RPMI8226 (cell line): ENCODE measurements around the gene CCDC154.
A peak's percentile ranks its signal among the peaks of the same experiment; 100 is the strongest.

Source experiments
- DNase-seq: peaks from one replicate; pipeline ENCODE4 v3.0.0-alpha.2; 2015

Gene CCDC154

DNA sequence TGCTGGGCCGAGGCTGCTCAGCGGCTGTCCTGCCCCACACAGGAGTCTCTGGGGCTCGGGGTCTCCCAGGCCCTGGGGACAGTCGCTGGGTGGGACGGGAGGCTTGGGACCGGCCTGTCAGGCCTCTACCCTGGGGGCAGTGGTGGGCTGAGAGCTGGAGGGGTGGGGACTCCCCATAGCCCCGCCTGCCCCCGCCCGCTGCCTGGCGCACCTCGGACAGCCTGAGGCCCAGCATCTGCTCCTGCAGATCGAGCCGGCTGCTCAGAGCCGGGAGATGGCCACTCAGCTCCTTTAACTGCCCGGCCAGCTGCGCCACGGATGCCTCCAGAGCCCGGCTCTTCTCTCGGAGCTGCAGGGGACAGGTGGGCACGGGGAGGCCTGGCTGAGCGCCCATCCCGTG, 6.8 kb downstream of the CCDC154 start:
- DNase-seq: no peak

DNA sequence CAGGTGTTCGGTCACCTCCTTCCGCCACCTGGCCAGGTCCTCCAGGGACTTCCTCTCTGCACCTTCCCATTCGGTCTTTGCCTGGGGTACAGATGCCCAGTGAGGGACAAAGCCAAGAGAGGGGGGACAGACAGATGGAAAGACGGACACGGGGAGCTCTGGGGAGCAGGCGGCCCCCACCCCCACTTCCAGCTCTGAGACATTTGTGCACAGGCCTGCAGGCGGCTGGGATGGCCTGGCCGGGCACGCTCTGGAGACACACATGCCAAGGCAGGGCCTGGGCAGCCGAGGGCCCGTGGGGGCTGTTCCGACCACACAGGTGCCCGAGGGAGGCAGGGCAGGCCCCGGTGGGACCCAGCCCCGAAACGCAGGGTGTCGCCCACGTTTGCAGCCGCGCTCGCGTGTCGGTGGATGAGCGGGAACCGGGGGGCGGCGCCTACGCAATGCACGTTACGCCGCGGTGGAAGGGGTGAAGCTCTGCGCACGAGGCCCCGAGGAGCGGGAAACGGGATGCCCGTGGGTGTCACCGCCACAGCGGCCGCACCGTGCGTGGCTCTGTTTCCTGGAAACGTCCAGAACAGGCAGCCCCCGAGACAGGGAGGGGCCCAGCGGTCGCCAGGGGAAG, 7.5 kb downstream of the CCDC154 start:
- no peak for DNase-seq

DNA sequence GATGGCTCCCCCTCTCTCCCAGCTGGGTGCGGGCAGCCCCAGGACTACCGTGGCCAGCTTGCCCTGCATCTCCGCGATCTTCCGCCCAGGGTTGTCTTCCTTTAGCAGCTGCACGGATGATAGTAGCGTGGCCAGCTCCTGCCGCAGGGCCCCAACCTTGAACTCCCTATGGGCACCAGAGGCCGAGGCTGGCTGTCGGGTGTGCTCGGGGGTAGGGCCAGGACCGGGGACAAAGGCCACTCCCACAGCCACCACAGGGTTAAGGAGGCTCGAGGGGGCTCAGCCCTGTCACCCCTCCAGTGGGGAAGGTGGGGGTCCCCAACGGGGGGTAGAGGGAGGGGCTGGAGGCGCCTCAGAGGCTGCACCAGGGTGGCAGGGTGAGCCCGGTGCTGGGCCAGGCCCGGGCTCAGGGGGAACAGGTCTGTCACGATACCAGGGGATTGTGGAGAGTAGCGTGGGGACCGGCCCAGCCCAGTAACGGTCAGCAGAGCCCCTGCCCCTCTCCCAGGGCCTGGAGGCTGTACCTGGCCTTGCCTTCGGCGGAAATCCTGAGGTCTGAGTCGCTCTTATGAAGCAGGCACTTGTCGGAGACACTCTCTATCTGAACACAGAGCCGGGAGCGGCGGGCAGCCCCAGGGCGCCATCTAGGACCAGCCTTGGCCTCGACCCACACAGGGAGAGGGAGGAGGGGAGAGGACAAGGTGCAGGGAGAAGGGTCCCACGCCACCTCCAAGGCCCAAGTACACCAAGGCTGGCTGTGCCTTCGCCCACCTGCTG, 8.2 kb downstream of the CCDC154 start:
- peak; percentile 53 for DNase-seq

DNA sequence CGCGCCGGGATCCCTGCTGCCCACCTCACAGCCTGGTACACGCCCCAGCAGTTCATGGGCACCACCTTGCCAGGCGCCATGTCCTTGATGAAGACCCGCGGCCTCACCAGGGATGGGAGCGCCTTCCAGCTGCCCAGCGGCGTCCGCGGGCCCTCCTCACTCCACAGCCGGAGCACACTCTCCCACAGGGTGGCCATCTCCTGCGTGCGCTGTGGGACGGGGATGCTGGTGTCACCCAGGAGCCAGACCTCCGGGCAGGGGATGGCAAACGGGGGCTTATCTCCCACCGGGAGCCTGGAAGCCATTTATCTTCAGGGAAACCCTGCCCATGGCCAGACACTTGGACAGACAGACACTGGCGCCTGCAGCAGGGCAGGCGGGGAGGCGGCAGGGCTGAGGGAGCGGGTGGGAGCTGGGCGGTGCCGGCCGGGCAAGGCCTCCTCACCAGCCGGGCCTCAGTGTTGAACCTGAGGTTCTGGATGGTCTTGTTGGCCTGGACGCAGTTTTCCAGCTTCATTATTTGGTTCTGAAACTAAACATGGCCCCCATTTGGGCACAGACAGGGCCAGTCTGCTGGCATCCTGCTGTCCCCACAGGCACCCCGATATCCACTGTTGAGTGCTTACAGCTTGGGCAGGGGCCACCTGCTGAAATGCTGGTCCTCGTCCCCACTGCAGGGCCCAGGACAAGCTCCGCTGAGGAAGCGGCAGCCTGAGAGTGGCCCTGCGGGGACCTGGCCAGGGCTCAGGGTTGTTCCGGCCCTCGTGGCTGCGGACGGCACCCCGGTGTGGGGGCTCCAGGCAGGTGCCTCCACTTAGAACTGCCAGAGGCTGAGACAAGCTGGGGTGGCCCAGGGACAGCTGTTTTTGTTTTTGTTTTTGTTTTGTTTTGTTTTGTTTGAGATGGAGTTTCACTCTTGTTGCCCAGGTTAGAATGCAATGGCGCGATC, 9.4 kb downstream of the CCDC154 start:
- DNase-seq: no peak

DNA sequence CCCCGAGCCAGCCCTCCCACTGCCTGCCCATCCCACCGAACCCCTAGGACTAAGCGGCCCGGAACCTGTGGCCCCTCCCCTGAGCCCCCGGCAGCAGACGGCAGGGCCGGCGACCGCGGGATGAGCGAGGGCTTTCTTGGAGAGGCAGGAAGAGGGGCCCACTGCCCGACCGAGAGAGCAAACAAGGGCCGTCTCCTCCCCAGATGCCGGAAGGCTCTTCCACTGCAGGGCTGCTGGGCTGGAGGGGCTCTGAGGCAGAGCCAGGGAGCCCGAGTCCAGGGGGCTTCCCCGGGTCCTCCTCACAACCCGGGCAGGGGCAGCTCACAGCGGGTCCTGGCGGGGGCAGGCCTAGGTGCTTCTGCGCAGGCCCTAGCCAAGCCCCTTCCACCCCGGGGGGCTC, 10.6 kb downstream of the CCDC154 start:
- no peak for DNase-seq

DNA sequence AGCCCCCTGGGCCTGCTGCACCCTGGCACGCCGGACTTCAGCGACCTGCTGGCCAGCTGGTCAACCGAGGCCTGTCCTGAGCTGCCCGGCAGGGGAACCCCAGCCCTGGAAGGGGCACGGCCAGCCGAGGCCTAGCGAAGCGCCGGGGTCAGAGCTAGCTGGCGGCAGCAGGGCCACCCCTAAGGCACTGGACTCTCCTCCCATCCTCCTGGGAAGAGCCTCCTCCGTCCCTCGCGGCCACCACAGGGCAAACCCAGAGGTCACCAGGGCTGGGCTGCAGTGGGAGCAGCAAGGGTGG, 11.1 kb downstream of the CCDC154 start:
- DNase-seq: no peak

GRCh38 chr16:1432388-1433262, 11.7 kb downstream of the CCDC154 start:
- no peak for DNase-seq

GRCh38 chr16:1431497-1432270, 12.7 kb downstream of the CCDC154 start:
- DNase-seq: no peak

DNA sequence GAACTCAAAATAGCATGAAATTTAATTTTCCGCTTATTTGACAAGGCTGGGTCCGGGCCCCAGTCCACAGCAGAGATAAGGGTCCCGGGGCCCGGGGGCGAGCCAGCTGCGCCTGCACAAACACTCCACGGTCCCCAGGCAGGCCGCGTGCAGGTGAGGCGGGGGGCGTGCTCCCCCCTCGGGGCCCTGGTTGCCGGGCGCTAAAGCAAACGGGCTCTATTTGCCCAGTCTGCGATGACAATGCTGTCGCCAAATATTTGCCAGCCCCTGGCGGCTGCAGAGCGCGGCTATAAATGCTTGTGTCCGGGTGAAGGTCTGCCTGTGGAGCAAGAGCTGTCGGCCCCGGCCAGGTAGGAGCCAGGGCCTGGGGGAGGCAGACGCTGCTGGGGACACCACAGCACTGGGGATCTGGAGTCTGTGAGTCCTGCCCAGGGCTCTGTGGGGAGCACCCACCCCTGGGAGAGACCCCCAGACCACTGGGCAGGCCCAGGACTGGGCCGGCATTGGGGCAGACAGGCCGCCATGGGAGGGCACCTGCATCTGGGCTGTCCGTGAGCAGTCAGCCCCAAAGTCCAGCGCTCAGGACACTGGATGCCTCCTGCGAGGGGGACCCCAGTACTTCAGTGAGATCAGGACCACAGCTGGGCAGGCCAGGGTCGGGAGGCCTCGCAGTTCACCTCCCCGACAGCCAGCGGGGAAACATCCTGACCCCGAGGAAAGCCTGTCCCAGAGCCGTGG, 13.4 kb downstream of the CCDC154 start, which contains the start of gene PERCC1:
TSS of gene PERCC1 (plus strand) at position 320 of the 738 bp plus-strand sequence. CDS start 1,516 bp downstream, outside the sequence.
- peak; percentile 52 for DNase-seq

- DNase-seq: no peak
Measured at GRCh38 chr16:1430214-1430758, 14.1 kb downstream of the CCDC154 start.

DNA sequence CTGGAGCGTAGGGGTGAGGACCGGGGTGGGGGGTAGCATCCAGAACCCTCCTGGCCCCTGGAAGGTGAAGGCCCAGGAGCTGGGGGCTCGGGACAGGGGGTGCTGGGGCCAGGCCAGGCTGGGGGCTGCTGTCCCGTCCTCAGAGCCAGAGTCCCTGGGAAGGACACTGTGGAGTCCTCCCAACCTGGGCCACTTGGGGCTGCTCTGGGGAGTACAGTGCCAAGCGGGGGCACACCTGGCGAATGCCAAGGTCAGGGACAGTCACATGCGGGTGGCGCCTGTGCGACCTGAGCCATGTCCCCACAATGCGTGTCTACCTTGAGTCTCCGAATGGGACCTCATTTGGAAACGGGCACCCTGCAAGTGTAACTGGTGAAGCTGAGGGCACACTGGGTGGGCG, 14.7 kb downstream of the CCDC154 start:
- no peak for DNase-seq

DNA sequence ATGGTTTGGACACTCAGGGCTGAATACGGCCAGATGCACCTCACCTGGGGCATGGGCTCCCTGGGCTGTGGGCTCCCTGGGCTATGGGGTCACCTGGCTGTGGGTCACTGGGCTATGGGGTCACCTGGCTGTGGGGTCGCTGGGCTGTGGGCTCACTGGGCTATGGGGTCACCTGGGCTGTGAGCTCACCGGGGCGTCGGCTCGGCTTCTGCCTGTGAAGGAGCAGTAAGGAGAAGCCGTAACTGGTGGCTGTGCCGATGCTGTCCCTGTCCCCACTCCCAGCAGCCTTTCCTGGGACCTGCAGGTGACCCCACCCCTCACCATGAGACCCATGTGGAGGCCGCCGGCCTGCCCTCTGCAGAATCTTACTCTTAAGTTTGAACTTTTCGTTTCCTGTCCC, 15.3 kb downstream of the CCDC154 start:
- DNase-seq: no peak

DNA sequence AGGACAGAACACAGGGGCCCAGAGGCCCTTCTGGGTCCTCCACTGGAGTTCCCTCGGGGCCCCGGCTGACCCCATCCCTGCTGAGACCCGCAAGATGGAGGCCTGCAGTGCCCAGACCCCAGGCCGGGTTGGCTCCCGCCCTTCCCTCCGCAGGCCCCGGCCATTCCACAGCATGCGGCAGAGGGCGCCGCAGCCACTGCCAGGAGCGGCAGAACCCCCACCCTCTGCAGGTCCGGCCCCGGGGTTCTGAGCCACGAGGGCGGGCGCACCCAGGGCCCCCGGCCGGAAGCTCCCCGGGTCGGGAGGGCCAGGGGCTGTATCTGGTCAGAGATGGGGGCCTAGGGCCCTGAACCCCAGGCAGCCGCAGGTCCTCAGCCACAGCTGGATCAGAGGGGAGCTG, 15.8 kb downstream of the CCDC154 start:
- peak; percentile 42 for DNase-seq

GRCh38 chr16:1427473-1428461, 16.6 kb downstream of the CCDC154 start:
- DNase-seq: no peak

GRCh38 chr16:1426734-1427471, 17.5 kb downstream of the CCDC154 start:
- DNase-seq: no peak

DNA sequence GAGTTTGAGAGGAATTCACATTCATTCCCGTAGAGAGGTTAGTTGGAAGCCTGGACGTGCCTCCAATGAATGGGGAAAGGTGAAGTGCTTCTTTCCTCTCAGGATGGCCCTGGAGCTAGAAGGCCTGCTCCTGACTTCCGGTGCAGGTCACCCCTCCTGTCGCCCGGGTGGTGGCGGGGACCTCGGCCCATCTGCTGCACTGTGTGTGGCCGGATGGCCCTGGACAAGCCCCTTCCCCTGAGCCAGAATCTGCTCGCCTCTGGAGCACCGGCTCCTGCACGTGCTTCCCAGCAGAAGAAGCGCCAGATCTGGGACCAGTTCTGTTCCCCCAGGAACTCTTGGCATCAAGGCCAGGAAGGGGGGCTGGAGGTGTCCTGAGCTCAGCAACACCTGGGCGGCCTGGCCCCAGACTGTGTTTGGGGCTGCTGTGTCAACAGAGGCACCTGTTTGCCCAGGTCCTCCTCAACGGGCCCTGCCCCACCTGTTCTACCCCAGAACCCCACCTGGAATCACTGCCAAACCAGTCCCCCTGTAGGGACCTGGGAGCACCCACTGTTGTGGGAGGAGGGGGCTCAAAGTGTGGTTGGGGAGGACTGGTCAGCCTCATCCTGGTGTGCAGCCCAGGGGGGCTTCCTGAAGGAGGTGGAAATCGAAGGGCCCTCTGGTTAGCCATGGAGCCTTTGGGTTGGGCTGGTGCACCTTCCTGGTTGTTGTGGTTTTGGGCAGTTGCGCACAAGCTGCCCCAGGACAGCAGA, 18.6 kb downstream of the CCDC154 start:
- no peak for DNase-seq

DNA sequence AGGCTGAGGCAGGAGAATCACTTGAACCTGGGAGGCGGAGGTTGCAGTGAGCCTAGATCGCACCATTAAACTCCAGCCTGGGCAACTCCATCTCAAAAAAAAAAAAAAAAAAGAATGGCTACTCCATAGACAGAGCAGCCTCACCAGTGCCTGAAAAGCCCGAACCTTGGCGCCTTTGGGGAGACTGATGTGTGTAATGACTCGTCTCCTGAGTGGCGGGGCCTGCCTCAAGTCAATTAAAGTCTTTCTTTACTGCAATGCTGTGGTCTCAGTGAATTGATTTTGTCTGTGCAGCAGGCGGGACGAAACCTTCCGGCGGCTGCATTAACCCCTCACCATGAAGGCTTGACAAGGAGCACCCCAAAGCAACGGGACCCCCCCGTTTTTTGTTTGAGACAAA, 20.3 kb downstream of the CCDC154 start:
- no peak for DNase-seq

- DNase-seq: no peak
Measured at GRCh38 chr16:1422076-1422475, 22.3 kb downstream of the CCDC154 start.
